NB4 (cell line): ENCODE measurements around the gene NSG1.

Experiments
- MYC ChIP-seq: IDR thresholded peaks from 2 replicates; pipeline ENCODE4 v1.6.1; 2011; ENCODE audit warnings: low read depth, low read length
- POLR2A ChIP-seq: IDR thresholded peaks from 2 replicates; pipeline ENCODE4 v1.6.1; 2011; ENCODE audit warnings: mild to moderate bottlenecking; ENCODE audit not compliant: insufficient read length; ENCODE audit errors: extremely low read depth
- TF ChIP-seq, protein P1 (sequence below): IDR thresholded peaks from one replicate; pipeline ENCODE4 v1.5.1; 2012; ENCODE audit warnings: low read depth, low read length

DNA sequence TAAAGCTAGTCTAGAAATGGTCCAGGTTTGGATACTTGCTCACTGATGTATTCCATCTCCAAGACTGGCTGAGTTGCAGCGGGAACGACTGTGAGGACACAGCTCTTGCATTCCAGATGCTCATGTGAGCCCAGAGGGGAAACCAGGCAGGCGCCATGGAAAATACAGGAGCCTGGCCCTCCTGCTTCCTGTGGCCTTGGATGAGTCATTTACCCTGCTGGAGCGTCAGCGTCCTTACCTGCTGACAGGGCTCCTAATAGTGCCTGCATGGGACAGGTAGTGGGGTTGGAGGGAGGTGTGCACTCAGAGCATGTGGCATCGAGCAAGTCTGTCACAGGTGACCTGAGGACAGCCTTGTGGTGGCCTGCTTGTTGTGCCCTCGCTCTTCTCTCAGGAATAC, 69.4 kb downstream of the NSG1 start:
- TF ChIP-seq MYC, result no peak
- no peak for TF ChIP-seq POLR2A
- TF ChIP-seq, protein P1, sequence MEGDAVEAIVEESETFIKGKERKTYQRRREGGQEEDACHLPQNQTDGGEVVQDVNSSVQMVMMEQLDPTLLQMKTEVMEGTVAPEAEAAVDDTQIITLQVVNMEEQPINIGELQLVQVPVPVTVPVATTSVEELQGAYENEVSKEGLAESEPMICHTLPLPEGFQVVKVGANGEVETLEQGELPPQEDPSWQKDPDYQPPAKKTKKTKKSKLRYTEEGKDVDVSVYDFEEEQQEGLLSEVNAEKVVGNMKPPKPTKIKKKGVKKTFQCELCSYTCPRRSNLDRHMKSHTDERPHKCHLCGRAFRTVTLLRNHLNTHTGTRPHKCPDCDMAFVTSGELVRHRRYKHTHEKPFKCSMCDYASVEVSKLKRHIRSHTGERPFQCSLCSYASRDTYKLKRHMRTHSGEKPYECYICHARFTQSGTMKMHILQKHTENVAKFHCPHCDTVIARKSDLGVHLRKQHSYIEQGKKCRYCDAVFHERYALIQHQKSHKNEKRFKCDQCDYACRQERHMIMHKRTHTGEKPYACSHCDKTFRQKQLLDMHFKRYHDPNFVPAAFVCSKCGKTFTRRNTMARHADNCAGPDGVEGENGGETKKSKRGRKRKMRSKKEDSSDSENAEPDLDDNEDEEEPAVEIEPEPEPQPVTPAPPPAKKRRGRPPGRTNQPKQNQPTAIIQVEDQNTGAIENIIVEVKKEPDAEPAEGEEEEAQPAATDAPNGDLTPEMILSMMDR, result no peak
